K562 (cell line): ENCODE measurements around the gene KRT14. TPM values are rescaled to one million over a fixed set of nuclear protein-coding genes. Genes with fewer than 3 reads are reported as not detected.
"Not testable (repeated sequence)": the region's sequence is repeated elsewhere in the genome, so short reads cannot be mapped to it uniquely, and the experiment has no call there.

ENCODE experiments used
- ATAC-seq: fragments of 200-7000 bp; cut with Tn5 transposase; 3 replicates; pipeline ENCODE4 v1.9.1; 2020; ENCODE audit warnings: moderate library complexity
- BruUV-seq: library from RNA; stranded (reverse); fragments of 400-500 nt; replicated peaks from 2 replicates; lab custom pipeline; 2021; lab: Mats Ljungman, UMichigan
- CTCF ChIA-PET: fragments of 300-600 bp; formaldehyde crosslinking; extraction: SDS; loops from one replicate; lab custom pipeline; 2021; ENCODE audit warnings: low intra/inter-chr PET ratio; lab: Yijun Ruan, JAX
- POLR2A ChIA-PET: fragments of 300-600, 350-650 bp; sonication (Branson Sonifier 250); formaldehyde crosslinking; extraction: SDS; loops from one replicate; lab custom pipeline; 2021; ENCODE audit warnings: antibody characterized with exemption, inconsistent platforms; lab: Yijun Ruan, JAX
- DNase-seq, 4 experiments: peaks; one replicate each; pipeline versions ENCODE4 v3.0.0 to v3.0.0-alpha.2; 2011 to 2018; ENCODE audit warnings: low spot score in 3 of 4, mixed read lengths in 3 of 4; ENCODE audit errors: extremely low read depth in 1 of 4
- FAIRE-seq: peaks from 2 replicates; lab custom pipeline; 2011; peaks lifted over from hg19 to GRCh38; lab: Jason Lieb, UNC
- H2AFZ ChIP-seq: 2 replicates; pipeline ENCODE4 v1.6.0; 2011; ENCODE audit warnings: low read depth, low read length, control low read depth, inconsistent platforms
- H3K27ac ChIP-seq: fragments of 200-600 bp; 3 replicates; pipeline ENCODE4 v1.8.0; 2011; ENCODE audit warnings: low read depth, mild to moderate bottlenecking, control low read depth, inconsistent platforms, low read length, moderate library complexity, mixed read lengths; ENCODE audit errors: extremely low read depth
- H3K27me3 ChIP-seq, 2 experiments: fragments of 300-600 bp in 1 of 2; 2 replicates in 1 of 2; 3 replicates in 1 of 2; pipeline versions ENCODE4 v1.6.0 to v1.8.0; 2011; ENCODE audit warnings: inconsistent platforms in 2 of 2, low read length in 2 of 2, mild to moderate bottlenecking in 1 of 2, mixed read lengths in 1 of 2, moderate library complexity in 1 of 2; ENCODE audit not compliant: control insufficient read depth in 2 of 2, insufficient read depth in 2 of 2
- H3K36me3 ChIP-seq: fragments of 300-600 bp; 3 replicates; pipeline ENCODE4 v1.8.0; 2011; ENCODE audit warnings: mild to moderate bottlenecking, low read length, inconsistent platforms; ENCODE audit not compliant: control insufficient read depth, insufficient read depth
- H3K4me1 ChIP-seq, 2 experiments: fragments of 200-600 bp in 1 of 2; replicated peaks in 1 of 2; 2 replicates in 1 of 2; 3 replicates in 1 of 2; pipeline versions ENCODE4 v1.5.1 to v1.8.0; 2011; ENCODE audit warnings: inconsistent platforms in 2 of 2, low read length in 2 of 2, mild to moderate bottlenecking in 1 of 2, mixed read lengths in 1 of 2, moderate library complexity in 1 of 2; ENCODE audit not compliant: control insufficient read depth in 2 of 2, insufficient read depth in 2 of 2
- H3K4me2 ChIP-seq: 2 replicates; pipeline ENCODE4 v1.6.1; 2011; ENCODE audit warnings: low read length, control low read depth, inconsistent platforms, mixed read lengths; ENCODE audit not compliant: insufficient read depth
- H3K4me3 ChIP-seq: fragments of 200-600 bp; sonication (generic), shearing (Covaris generic); 2 replicates; pipeline ENCODE4 v1.5.1; 2016; ENCODE audit warnings: control low read depth, inconsistent platforms
- H3K79me2 ChIP-seq: fragments of 200-600 bp; 3 replicates; pipeline ENCODE4 v1.8.0; 2011; ENCODE audit warnings: low read length, inconsistent platforms; ENCODE audit not compliant: control insufficient read depth, insufficient read depth
- H3K9ac ChIP-seq, 2 experiments: 2 replicates each; pipeline versions ENCODE4 v1.6.0 to v1.6.1; 2011; ENCODE audit warnings: low read depth in 2 of 2, low read length in 2 of 2, control low read depth in 1 of 2, inconsistent platforms in 1 of 2, mild to moderate bottlenecking in 1 of 2, mixed read lengths in 1 of 2; ENCODE audit not compliant: insufficient read depth in 1 of 2
- H3K9me1 ChIP-seq: one replicate; pipeline ENCODE4 v1.6.0; 2011; ENCODE audit warnings: inconsistent platforms, mild to moderate bottlenecking, low read length, moderate library complexity; ENCODE audit not compliant: control insufficient read depth, insufficient read depth
- H3K9me3 ChIP-seq: replicated peaks from 2 replicates; pipeline ENCODE4 v1.5.1; 2011; ENCODE audit warnings: low read depth, low read length, inconsistent platforms; ENCODE audit not compliant: control insufficient read depth, insufficient read depth
- H4K20me1 ChIP-seq: replicated peaks from 2 replicates; pipeline ENCODE4 v1.6.1; 2011; ENCODE audit warnings: low read length, inconsistent platforms, mixed read lengths; ENCODE audit not compliant: control insufficient read depth, insufficient read depth
- CC2D1A ChIP-seq: fragments of 450-650 bp; IDR thresholded peaks from 2 replicates; pipeline ENCODE4 v1.6.1; 2017; ENCODE audit warnings: mild to moderate bottlenecking
- FOXA3 ChIP-seq, 2 experiments: fragments of 450-650 bp in 1 of 2; sonication (generic) in 1 of 2; formaldehyde crosslinking; IDR thresholded peaks in 1 of 2; conservative IDR thresholded peaks in 1 of 2; 2 replicates each; pipeline versions ENCODE4 v1.4.0 to v1.8.0; 2020 to 2022; ENCODE audit warnings: mild to moderate bottlenecking in 2 of 2, missing genetic modification reagents in 1 of 2
- HDGF ChIP-seq: fragments of 450-650 bp; IDR thresholded peaks from 2 replicates; pipeline ENCODE4 v1.6.1; 2016
- HEY1 ChIP-seq: fragments of 250-450 bp; sonication (Bioruptor Pico); IDR thresholded peaks from 2 replicates; pipeline ENCODE4 v1.5.0; 2020; ENCODE audit warnings: mild to moderate bottlenecking, moderate library complexity, borderline replicate concordance
- NFIC ChIP-seq: fragments of 450-650 bp; IDR thresholded peaks from 2 replicates; pipeline ENCODE4 v1.6.1; 2017; ENCODE audit warnings: mild to moderate bottlenecking, inconsistent platforms
- RBM17 ChIP-seq: fragments of 200-400 bp; formaldehyde crosslinking; IDR thresholded peaks from 2 replicates; pipeline ENCODE4 v1.6.1; 2017; ENCODE audit warnings: low read depth, mild to moderate bottlenecking, low read length, borderline replicate concordance
- SMAD1 ChIP-seq: fragments of 150-350 bp; IDR thresholded peaks from 2 replicates; pipeline ENCODE4 v1.6.1; 2014; ENCODE audit warnings: low read length, low read depth; ENCODE audit not compliant: partially characterized antibody
- ZFP36 ChIP-seq: fragments of 150-350 bp; IDR thresholded peaks from 2 replicates; pipeline ENCODE4 v1.6.1; 2018; ENCODE audit warnings: low read length, low read depth; ENCODE audit not compliant: partially characterized antibody
- WGBS: fragments of 100-300 bp; shearing (Covaris generic); methylation state at CpG from one replicate; pipeline ENCODE4 v1.1.6; 2016; ENCODE audit warnings: low coverage, mixed read lengths; ENCODE audit not compliant: insufficient coverage; ENCODE audit errors: missing lambda C conversion rate; 5-methylcytosine and 5-hydroxymethylcytosine counted together
- in situ Hi-C: fragments of 300-500 bp; cut with MboI; formaldehyde crosslinking; loops from 4 replicates; pipeline ENCODE4 v1.15.0; 2018; ENCODE audit warnings: inconsistent platforms, mixed read lengths
- intact Hi-C: fragments of 100-400 bp; cut with micrococcal nuclease; formaldehyde crosslinking; loops from 2 replicates; pipeline ENCODE4 v1.14.2; 2022
- polyA plus RNA-seq, 8 experiments: library from polyadenylated mRNA; depleted of rRNA in 4 of 8; stranded (reverse) in 5 of 8; unstranded in 3 of 8; fragments of >200 nt; fragmentation: Nextera tagmentation in 2 of 8; fragmentation: Illumina TruSeq in 1 of 8; extraction: Ambion mirVana in 2 of 8; extraction: Trizol in 1 of 8; gene quantifications; 2 replicates each; pipeline versions ENCODE4 v1.2.1 to v1.2.3, GENCODE V29; 2011 to 2014; ENCODE audit warnings: inconsistent platforms in 1 of 8, missing spikeins in 1 of 8
- total RNA-seq, 7 experiments: library from RNA; depleted of rRNA in 6 of 7; stranded (reverse); fragments of >200 nt in 6 of 7; fragmentation: Illumina TruSeq in 2 of 7; extraction: Trizol in 2 of 7; gene quantifications; 2 replicates each; pipeline versions ENCODE4 v1.2.1 to v1.2.3, GENCODE V29; 2011 to 2021; ENCODE audit warnings: low replicate concordance in 1 of 7
- TF ChIP-seq, protein P1 (sequence below): IDR thresholded peaks from 2 replicates; pipeline ENCODE4 v1.6.1; 2011; ENCODE audit warnings: borderline replicate concordance, low read depth, mild to moderate bottlenecking, moderate library complexity, low read length; ENCODE audit not compliant: insufficient read depth, poor library complexity, severe bottlenecking
- TF ChIP-seq, protein P2 (sequence below), 3 experiments: fragments of 200-800 bp in 1 of 3; sonication (Bioruptor generic) in 1 of 3; sonication (generic) in 1 of 3; formaldehyde crosslinking in 1 of 3; IDR thresholded peaks; 2 replicates each; pipeline versions ENCODE4 v1.6.1 to v1.8.0; 2016 to 2022; ENCODE audit warnings: mild to moderate bottlenecking in 2 of 3, missing compliant biosample characterization in 2 of 3, missing genetic modification characterization in 2 of 3, missing genetic modification reagents in 1 of 3
- TF ChIP-seq, protein P3 (sequence below): fragments of 450-650 bp; IDR thresholded peaks from 2 replicates; pipeline ENCODE4 v1.6.1; 2016

KRT14 gene
- total and polyA plus RNA-seq, 9 of the 15 experiments (the other 6 are each of a cell fraction or from before 2014, with no cell fraction given), result 0.22 TPM; not detected in 8

DNA sequence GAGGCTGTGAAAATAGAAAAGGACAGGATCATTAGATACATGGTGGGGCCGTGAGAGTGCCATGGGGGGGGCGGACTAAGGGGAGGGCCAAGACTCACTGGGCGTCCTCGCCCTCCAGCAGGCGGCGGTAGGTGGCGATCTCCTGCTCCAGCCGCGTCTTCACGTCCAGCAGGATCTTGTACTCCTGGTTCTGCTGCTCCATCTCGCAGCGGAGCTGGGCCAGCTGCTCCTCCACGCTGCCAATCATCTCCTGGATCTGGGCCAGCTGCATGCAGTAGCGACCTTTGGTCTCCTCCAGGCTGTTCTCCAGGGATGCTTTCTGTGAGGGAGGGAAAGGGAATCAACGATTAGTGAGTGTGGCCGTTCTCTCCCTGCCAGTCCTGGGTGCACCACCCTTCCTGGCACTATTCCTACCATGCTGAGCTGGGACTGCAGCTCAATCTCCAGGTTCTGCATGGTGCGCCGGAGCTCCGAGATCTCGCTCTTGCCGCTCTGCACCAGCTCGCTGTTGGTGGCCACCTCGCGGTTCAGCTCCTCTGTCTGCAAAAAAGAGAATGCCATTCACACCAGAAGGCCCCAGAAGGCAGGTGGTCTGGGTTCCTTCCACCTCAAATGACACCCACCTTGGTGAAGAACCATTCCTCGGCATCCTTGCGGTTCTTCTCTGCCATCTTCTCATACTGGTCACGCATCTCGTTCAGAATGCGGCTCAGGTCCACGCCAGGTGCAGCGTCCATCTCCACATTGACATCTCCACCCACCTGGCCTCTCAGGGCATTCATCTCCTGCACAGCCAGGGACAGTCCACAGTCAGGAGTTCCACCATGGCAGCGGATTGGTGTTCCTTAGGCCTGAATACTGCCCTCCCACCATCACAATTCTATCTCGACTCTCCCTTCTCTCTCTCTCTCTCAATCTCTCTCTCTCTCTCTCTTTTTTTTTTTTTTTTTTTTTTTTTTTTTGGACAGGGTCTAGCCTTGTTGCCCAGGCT, 3.3 kb downstream of the KRT14 start (continued):
- TF ChIP-seq, protein P1, sequence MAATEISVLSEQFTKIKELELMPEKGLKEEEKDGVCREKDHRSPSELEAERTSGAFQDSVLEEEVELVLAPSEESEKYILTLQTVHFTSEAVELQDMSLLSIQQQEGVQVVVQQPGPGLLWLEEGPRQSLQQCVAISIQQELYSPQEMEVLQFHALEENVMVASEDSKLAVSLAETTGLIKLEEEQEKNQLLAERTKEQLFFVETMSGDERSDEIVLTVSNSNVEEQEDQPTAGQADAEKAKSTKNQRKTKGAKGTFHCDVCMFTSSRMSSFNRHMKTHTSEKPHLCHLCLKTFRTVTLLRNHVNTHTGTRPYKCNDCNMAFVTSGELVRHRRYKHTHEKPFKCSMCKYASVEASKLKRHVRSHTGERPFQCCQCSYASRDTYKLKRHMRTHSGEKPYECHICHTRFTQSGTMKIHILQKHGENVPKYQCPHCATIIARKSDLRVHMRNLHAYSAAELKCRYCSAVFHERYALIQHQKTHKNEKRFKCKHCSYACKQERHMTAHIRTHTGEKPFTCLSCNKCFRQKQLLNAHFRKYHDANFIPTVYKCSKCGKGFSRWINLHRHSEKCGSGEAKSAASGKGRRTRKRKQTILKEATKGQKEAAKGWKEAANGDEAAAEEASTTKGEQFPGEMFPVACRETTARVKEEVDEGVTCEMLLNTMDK, result peak; percentile 25
- no peak for TF ChIP-seq HEY1 (CRISPR knock-in tag)
- no peak for TF ChIP-seq SMAD1
- peak; percentile 56 for TF ChIP-seq NFIC
- TF ChIP-seq FOXA3 (CRISPR knock-in tag; conservative IDR thresholded peaks at IDR 0.05 in 1 of 2, IDR thresholded peaks at IDR 0.05 in 1 of 2), result no peak
- TF ChIP-seq CC2D1A, result no peak
- TF ChIP-seq RBM17, result no peak
- TF ChIP-seq ZFP36, result no peak
- TF ChIP-seq, protein P2, sequence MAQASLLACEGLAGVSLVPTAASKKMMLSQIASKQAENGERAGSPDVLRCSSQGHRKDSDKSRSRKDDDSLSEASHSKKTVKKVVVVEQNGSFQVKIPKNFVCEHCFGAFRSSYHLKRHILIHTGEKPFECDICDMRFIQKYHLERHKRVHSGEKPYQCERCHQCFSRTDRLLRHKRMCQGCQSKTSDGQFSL (CRISPR knock-in tag; IDR thresholded peaks at IDR 0.05), result peak; percentile 75; the same call in 1 of the 2 replicates
- TF ChIP-seq, protein P2 (tag; IDR thresholded peaks at IDR 0.05), result peak in 1 of 2 experiments; percentile 75; a peak in 1 of 4 replicates
- TF ChIP-seq, protein P3, sequence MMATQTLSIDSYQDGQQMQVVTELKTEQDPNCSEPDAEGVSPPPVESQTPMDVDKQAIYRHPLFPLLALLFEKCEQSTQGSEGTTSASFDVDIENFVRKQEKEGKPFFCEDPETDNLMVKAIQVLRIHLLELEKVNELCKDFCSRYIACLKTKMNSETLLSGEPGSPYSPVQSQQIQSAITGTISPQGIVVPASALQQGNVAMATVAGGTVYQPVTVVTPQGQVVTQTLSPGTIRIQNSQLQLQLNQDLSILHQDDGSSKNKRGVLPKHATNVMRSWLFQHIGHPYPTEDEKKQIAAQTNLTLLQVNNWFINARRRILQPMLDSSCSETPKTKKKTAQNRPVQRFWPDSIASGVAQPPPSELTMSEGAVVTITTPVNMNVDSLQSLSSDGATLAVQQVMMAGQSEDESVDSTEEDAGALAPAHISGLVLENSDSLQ, result peak; percentile 61
- no peak for TF ChIP-seq HDGF

DNA sequence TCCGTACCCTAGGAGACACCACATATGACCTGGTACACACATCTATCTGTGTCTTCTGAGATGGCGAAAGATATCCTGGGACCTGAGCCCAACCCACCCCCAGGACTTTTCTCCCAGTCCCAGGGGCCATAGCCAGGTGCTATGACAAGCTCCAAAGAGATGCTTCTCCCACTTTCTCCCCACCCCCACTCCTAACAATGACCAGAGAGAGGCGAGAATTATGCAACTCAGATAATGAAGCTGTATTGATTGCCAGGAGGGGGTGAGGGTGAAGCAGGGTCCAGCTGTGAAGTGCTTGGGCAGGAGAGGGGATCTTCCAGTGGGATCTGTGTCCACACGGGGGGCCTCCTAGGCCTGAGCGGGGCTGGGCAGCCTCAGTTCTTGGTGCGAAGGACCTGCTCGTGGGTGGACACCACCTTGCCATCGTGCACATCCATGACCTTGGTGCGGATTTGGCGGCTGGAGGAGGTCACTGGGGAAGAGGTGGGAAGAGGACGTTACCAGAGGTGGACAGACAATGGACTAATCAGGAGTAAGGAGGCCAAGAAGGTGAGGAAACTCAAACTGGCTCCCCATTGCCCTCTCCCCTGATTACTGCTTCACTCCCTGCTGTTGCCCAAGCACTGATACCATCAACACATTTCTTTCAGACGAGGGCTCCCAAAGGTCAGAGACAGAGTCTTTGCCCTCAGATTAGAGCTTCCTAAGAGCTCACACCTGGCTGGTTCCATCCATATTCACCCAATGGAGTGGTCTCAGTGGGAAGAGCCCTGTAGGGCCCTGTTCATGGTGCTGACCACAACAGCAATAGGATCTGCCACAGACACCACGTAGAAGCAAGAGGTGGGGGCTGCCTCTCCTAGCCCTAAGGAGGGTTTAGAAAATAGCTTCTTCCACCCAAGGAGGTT, 4.4 kb downstream of the KRT14 start:
- H2AFZ ChIP-seq, H3K9ac ChIP-seq, H3K27ac ChIP-seq, ATAC-seq, H3K4me1 ChIP-seq, H3K79me2 ChIP-seq, H3K4me3 ChIP-seq, CTCF ChIA-PET, FAIRE-seq, H3K9me3 ChIP-seq, H3K9me1 ChIP-seq, H3K36me3 ChIP-seq, BruUV-seq, in situ Hi-C loops, H4K20me1 ChIP-seq, intact Hi-C loops, H3K4me2 ChIP-seq, DNase-seq: not testable (repeated sequence)
- WGBS, result 4% methylated on average over 13 of the region's 13 CpGs
- H3K27me3 ChIP-seq, result peaks cover 8 to 43% of the 10 kb centered on the region in 2 experiments; a peak in 4 of 5 replicates
- POLR2A ChIA-PET, result interaction anchor here (1.7 kb wide), 1 partner anchor 11 kb away, joined by 3 read pairs; no protein-coding TSS in a partner anchor
